ENCODE results near the gene ZNF598.

GRCh38 chr16:1991135-1991551 lies 18.5 kb downstream of the ZNF598 start:
- TF ChIP-seq POLR2A (IDR thresholded peaks at IDR 0.05) (no peak), POLR2AphosphoS5 (IDR thresholded peaks at IDR 0.05) (no peak)
